GM19467 (cell line): ENCODE results near the gene AVL9.
"Not testable (repeated sequence)": the region's sequence is repeated elsewhere in the genome, so short reads cannot be mapped to it uniquely, and the experiment has no call there.

Source experiments
- ATAC-seq: cut with Tn5 transposase; IDR thresholded peaks from one replicate; pipeline ENCODE4 v1.9.1; 2021; ENCODE audit warnings: mild to moderate bottlenecking, moderate library complexity; ENCODE audit not compliant: unreplicated experiment

AVL9 gene

DNA sequence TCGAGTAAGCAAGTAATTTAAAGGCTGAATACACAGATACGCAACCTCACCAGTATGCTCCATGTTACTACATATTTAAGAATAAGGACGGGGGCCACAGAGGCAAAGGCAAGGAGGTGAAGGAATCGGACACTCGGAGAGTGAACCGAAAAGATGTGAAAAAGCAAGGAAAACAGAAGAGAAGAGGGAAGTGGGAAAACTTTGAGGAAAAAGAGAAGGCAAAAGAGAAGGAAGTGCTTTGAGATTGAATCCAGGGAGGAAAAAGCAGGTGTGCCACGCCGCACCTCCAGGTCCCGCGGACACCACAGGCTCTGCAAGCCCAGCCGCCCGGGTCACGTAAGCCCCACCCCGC is 367 bp upstream of the AVL9 start:
- peak; percentile 7 for ATAC-seq

DNA sequence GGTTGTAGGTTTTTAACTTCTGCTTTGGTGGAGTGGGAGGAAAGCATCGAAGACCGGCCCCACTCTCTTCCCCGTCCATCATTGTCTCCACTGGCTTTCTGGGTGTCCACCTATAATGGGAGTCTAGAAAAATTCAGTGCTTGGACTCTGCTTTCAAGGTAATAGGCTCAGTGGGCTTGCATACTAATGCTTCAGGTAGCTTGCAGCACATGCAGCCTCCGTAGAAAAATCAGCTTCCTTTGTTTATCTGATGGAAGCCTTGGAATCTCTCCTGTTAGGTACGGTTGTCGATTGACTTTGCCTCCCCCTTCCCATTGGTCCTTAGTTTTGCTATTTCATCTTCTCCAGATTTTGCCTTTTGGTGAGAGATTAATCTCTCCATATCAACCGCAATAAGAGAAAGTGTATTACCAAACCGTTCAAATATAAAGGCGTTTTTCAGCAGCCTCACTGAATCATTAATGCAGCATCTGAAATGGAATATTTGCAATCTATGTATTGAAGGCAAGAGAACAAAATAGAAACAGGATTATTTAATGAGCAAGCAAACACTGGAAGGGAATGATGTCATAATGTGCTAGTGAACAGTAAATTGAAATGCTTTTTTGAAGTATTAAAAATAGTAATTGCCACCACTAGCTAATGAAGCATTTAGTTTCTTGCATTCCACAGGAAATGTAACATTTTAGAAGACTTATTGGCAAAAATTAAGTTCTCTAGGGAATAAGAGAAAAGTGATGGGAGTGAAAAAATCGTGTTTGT is 944 bp downstream of the AVL9 start:
- ATAC-seq: no peak

DNA sequence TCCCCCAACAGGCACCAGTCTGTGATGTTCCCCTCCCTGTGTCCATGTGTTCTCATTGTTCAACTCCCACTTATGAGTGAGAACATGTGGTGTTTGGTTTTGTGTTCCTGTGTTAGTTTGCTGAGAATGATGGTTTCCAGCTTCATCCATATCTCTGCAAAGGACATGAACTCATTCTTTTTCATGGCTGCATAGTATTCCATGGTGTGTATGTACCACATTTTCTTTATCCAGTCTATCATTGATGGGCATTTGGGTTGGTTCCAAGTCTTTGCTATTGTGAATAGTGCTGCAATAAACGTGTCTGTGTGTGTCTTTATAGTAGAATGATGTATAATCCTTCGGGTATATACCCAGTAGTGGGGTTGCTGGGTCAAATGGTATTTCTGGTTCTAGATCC is 4.5 kb downstream of the AVL9 start:
- not testable (repeated sequence) for ATAC-seq

DNA sequence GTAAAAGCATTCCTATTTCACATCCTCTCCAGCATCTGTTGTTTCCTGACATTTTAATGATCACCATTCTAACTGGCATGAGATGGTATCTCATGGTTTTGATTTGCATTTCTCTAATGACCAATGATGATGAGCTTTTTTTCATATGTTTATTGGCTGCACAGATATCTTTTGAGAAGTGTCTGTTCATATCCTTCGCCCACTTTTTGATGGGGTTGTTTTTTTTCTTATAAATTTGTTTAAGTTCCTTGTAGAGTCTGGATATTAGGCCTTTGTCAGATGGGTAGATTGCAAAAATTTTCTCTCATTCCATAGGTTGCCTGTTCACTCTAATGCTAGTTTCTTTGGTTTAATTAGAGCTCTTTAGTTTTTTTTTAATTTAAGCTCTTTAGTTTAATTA is 4.9 kb downstream of the AVL9 start:
- not testable (repeated sequence) for ATAC-seq

DNA sequence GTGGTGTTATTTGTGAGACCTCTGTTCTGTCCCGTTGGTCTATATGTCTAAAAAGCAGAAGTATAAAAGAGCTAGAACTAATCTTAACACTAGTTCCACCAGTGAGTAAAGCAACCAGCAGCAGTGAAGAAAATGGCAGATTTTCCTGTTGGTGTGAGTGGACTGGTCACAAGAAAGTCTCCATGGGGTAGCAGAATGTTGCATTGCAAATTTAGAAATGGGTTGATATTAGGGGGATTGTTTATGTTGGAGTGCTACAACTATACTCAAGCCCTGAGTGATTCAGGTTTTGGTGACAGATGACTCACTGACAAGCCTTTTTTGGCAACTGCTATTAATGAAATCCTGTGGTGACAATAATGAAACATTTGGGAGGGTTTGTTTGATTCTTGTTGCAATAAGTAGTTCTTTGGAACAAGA is 5.6 kb downstream of the AVL9 start:
- ATAC-seq: no peak

DNA sequence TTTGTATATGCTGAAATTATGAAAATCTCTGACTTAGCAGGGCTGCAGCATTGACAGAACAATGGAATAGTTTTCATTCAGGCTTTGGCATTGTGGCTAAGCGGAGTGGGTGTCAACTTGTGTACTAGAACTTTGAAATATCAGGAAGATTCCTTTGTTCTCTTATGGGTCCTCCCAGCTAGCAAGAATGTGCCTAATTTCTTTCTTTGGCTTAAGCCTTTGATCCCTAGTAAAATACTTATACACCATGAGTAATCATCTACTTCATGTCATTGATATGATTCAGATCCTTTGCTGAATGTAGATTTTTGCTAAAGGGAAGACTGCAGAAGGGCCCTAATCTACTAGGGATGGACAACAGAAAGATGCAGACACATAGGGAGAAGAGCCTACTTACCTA is 6.2 kb downstream of the AVL9 start:
- ATAC-seq: no peak

DNA sequence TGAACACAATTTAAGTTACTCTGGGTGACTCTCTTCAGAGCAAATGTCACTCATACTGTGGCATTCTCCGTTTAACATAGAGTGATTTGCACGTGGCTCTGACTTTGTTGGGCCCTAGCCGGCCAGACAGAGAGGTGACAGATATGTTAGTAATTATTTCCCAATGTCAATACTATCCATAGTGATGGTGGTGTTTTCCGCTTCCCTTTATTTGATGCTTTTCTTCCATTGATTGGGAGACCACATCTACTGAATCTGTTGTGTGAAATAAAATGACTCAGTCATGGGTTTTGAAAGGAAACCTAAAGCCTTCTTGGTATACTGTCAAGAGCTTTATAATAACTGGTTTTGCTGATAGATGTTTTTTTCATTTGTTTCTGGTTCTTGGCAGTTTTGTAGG is 7.4 kb downstream of the AVL9 start:
- no peak for ATAC-seq

DNA sequence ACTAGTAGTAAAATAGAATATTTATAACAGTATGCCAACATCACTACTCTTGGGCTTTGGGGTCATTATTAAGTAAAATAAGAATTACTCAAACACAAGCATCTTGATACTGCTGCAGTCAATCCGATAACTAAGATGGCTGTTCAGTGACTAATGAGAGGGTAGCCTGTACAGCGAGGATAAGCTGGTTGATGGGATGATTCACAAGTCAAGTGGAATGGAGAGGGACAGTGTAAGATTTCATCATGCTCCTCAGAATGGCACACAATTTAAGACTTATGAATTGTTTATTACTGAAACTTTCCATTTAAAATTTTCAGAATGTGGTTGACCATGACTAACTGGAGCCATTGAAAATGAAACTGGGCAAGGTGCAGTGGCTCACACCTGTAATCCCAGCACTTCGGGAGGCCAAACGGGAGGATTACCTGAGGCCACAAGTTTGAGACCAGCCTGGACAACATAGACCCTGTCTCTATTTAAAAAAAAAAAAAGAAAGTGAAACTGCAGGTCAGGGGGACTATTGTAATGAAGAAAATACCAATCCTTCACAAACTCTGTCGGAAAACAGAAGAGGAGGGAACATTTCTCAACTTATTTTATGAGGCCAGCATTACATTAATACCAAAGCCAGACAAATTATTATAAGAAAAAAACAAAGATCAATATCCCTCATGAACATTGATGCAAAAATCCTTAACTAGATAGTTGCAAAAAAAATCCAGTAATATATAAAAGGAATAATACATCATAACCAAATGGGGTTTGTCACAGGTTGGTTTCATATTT is 11.2 kb downstream of the AVL9 start:
- ATAC-seq: no peak

DNA sequence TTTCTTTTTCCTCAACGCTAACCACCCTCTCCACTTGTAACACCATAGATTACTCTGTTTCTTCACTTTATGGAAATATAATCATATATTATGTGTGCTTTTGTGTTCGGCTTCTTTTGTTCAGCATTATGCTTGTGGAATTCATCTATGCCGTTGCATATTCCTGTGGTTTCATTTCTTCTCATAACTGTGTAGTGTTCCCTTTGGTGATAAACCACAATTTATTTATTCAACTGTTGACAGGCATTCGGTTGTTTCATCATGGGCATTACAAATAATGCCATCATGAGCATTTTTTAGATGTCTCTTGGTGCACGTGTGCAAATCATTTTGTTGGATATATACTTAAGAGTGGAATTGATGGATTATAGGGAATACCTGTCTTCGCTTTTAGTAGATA is 12.1 kb downstream of the AVL9 start:
- ATAC-seq: no peak

DNA sequence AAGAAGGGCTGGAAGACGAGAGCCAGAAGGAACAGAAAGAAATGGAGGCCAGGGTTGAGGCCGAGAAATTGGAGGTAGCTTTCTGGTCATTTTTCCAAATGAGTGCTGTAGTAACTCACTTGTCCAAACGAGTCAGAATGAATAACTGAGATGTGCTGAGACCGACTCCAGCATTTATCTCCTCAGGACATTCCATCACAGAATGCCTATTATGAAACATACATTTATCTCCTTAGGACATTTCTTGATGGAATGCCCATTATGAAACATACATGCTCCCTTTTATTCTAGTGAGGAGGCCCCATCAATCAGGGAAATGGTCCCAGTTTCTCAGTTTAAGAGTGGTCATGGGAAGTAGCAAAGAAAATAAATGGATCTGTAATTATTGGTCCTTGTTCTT is 16.5 kb downstream of the AVL9 start:
- no peak for ATAC-seq

DNA sequence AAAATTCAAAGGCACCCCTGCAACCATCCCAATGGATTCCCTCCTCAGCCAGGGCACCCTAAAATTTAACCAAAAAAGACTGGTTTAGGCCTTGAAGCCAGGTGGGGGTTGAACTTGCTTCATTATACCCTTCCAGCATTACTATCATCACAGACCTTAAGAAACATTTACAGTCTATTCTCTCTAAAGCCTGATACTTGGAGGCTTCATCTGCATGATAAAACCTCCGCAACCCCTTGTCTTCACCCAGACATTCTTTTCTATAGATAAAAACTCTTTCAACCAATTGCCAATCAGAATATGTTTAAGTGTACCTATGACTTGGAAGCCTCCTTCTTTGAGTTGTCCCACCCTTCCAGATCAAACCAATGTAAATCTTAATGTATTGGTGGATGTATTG is 17.9 kb downstream of the AVL9 start:
- no peak for ATAC-seq

DNA sequence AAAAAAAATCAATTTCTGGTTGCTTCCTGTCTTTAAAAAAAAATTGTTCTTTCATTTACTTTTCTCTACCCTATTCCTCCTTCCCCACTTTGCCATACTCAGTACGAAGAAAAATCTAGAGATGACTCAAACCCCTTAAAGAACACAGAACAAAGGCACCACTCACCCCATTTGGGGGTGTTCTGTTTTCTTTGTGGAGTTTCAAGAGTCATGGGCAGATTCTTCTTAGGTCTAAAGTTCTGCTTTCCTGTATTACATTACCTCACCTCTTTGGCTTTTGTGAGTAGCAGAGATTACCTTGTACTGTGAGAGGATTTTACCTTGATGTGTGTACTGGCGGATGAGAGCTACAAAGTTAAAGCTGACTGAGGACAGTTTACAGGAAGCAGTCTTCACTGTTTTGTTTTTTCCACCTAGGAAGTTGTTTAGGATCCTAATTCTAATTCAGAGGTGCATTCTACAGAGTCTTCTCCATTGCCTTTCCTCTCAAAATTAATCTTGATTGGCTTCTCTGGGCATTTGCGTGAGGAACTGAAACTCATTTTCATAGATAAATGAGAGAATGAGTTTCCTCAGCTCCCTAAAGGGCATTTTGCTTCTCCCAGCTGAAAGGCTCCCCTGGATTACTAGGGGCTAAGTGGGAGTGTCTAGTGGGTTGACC is 20.7 kb downstream of the AVL9 start:
- no peak for ATAC-seq

DNA sequence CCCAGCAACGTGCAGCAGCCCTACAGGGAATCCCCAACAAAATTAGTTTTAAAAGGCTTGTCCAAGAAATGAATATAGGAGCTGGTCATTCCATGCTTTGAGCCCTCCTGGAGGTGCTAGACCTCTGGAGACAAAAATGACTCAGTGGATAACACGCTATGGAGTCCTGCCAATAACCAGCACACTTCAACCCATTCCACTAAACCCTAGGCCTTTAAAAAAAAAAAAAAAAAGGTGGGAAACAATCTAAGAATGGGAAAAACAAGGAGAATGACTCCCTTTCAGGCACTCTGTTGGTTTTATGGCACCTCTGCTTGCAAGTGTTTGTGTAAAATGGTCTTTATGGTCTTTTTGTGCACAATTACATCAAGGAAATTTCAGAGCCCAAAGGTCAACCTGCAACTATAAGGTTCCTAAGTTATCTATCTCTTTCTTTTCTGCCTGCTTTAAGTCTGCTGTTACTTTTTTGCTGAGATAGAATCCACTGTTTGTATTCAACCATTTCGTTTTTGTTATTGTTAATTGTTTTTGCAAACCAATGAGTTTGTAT is 21.3 kb downstream of the AVL9 start:
- ATAC-seq: no peak

DNA sequence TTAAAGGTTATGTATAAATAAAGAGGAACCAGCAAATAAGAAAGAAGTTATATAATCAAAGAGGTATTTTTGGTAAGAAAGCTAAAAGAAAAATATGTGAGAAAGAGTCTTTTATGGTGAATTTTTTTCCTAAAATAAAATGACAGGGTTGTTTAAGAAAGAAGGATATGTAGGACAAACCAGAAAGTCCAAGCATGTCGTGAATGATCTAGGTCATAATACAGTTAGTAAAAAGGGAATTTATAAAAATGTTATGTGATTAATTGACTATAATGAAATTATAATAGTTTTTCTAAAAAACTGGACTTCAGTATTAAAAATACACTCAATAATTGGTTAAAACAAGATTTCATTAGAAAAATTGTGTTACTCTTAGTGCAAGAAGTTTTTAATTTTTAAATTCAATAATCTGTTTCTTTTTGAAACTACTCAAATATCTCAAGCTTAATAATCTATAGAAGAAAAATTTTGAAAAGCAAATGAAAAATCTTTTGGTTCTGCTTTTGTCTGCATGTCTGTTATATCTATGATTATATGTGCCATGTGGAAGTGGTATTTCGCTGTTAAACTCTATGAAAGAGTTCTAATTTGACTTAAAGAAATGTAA is 23.3 kb downstream of the AVL9 start:
- no peak for ATAC-seq

DNA sequence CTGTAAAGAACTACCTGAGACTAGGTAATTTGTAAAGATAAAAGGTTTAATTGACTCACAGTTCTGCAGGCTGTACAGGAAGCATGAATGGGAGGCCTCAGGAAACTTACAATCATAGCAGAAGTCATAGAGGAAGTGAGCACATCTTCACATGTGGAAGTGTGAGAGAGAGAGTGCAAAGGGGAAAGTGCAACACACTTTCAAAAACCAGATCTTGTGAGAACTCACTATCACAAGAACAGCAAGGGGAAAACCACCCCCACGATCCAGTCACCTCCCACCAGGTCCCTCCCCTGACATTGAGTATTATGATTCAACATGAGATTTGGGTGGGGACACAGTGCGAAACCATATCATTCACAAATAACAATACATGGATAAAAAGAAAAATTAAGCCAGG is 24.5 kb downstream of the AVL9 start:
- ATAC-seq: no peak

DNA sequence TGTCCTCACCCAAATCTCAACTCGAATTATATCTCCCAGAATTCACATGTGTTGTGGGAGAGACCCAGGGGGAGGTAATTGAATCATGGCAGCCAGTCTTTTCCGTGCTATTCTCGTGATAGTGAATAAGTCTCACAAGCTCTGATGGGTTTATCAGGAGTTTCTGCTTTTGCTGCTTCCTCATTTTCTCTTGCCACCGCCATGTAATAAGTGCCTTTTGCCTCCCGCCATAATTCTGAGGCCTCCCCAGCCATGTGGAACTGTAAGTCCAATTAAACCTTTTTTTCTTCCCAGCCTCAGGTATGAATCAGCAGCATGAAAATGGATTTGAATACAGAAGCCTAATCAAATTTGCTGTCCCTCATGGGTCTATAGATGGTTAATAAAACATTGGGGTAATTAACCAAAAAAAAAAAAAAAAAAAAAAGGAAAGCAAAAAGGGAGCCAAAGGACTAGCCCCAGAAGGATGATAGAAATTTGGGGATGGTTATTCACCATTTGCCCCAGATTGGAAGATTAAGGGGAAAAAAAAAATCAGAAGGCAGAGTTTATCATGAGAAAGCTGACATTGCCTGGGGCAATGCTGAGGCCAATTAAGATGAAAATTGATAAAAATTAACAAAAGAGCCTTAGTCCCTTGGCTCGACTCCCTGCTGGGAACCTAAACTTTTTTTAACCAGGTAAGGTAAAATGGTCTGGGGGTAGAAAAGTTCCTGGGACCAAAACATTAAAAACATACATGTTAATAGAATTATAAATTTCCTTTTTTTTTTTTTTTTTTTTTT is 27.6 kb downstream of the AVL9 start:
- no peak for ATAC-seq

DNA sequence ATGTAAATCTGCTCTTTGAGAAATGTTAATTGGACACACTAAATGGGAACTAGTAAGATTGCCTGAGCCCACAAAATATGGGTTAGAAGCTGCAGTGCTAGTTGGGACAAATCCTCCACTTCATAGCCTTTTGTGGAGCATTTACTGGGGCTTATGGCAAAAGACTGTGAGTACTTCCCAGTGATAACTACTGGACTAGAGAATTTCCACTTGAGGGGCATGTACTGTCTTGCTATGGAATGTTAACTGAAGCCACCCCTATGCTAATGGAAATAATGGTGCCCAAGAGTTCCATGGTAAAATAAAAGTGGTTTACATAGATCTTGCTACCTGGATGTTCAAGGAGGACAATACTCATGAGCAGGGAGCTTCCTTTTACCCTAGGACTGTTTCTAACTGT is 29.3 kb downstream of the AVL9 start:
- no peak for ATAC-seq

DNA sequence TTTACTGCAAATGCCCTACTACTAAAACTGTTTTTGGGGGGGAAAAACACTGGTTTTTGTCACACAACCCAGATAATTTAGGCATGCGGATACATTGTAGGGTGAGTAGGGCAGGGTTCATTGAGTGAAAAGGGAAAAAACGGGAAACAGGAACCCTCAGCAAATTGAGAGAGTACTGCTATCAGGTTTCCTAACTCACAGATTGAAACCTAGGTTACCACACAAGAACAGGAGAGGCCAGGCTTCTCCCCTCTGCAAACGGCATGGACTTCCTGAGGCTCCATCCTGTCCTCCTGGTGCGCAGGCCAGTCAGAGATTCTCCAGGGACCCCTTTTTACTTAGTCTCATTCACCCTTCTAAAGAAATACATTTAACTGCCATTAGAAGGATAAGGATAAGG is 30.6 kb downstream of the AVL9 start:
- ATAC-seq: no peak

DNA sequence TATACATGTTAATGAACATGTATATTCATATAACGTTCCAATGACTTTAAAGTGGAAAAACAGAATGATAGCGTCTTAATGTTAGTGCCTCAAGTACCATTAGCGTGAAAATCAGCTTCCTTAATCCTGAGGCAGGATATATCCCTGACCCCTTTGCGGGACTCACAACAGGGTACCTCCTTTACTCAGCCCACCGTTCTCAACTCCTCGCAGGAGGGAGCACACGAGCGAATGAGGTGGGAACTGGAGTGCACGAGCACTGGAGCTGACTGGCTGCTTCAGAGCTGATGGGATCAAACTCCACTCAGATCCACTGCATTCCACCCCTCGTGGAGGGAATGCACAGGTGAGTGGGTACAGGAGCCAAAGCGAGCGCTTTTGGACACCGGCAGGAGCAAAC is 36.1 kb downstream of the AVL9 start:
- ATAC-seq: no peak

DNA sequence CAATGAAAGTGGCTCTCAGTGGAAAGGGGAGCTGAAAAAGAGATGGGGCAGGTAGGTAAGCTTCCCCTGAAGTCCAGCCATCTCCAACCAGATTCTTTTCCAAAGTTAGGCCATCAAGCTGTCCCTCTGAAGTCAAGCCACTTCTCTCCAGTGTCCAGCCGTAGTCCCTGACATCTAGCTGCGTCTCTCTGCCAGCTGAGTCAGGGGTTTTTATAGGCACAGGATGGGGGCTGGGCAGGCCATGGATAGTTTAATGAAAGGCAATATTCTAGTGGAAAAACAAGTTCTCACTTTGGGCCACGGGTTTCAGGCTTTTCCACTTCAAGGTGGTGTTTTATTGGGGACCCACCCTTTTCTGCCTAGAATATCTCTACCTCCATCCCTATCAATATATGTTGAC is 36.8 kb downstream of the AVL9 start:
- ATAC-seq: no peak

DNA sequence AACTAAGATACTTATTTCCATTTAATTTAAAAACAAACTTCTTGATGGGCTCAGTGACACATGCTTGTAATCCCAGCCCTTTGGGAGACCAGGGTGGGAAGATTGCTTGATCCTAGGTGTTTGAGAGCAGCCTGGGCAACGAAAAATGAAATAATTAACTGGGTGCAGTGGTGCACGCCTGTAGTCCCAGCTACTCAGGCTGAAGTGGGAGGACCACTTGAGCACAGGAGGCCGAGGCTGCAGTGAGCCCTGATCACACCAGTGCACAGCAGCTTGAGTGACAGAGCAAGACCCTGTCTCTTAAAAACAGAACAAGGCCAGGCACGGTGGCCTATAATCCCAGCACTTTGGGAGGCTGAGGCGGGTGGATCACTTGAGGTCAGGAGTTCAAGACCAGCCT is 37.4 kb downstream of the AVL9 start:
- no peak for ATAC-seq
